Measurements from ENCODE around the gene NET1. TPM values are rescaled to one million over a fixed set of nuclear protein-coding genes. Genes with fewer than 3 reads are reported as not detected.
"Not testable (repeated sequence)": the region's sequence is repeated elsewhere in the genome, so short reads cannot be mapped to it uniquely, and the experiment has no call there.

NET1 gene
- total RNA-seq, 1 donor from 2014 or later = 16.5 TPM

DNA sequence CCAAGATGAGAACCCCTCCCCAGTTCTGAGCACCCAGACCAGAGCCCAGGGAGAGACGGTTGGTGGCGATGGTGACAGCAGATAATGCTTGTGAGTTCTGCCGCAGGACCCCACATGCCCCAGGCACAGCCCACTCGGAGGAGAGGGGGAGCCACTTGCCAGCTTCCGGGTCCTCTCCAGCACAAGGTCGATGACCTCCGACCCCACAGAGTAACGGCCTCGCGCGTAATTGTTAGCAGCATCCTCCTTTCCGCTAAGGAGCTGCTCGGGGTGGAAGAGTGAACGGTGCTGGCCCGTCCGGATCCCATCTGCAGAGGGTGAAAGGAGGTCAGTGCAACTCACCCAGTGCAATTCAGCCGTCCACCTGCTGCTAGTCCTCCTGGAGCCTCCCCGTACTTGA lies 17.2 kb upstream of the NET1 start:
- no peak for DNase-seq
- intact Hi-C loops (cut with micrococcal nuclease) = no loop called here
- no peak for ATAC-seq

DNA sequence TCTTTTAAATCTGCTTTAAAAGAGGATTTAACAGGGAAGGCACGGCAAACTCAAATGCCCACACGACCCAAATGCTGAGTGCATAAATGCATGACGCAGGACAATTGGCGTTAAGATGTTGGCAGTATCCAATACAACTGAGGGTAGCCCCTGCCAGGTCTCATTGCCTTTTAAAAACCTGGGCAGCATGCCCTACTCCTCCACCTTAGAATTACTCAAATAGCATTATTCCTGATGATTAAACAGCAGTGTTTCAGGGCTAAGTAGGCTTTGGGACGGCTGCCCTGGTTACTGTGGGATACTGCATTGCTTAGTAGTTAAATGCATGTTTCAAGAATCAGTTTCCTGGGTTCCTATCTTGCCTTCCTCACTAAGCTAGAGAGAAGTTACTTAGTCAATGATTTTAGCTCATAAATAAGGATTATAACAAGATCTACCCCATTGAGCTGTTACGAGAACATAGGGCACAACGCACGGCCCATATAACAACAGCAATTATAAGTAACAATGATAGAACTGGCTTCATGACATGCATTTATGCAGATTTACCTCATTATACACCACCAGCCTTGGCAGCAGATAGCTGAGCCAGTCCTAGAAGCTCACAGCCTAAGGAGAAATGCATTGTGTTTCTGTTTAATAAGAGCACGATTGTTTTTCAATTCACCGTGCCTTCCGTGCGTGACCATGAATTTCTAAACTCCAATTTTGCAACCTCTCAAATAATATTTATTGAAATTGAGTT lies 15.6 kb upstream of the NET1 start:
- intact Hi-C loops (cut with micrococcal nuclease) = no loop called here
- ATAC-seq (no peak), DNase-seq (no peak)

DNA sequence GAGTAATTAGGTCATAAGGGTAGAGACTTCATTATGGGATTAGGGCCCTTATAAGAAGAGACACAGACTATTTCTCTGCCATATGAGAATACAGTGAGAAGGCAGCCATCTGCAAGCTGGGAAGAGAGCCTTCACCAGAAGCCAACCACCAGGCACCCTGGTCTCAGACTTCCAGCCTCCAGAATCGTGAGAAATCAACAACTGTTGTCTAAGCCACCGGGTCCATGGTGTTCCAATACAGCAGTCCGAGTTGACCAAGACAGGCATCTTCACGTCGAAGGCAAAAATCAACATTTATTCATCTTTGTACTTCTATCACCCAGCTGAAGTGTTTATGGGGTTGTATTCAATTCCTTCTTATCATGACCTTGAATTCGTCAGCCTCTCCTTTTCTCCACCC lies 13.0 kb upstream of the NET1 start:
- intact Hi-C loops (cut with micrococcal nuclease) = no loop called here
- no peak for ATAC-seq
- DNase-seq = no peak

DNA sequence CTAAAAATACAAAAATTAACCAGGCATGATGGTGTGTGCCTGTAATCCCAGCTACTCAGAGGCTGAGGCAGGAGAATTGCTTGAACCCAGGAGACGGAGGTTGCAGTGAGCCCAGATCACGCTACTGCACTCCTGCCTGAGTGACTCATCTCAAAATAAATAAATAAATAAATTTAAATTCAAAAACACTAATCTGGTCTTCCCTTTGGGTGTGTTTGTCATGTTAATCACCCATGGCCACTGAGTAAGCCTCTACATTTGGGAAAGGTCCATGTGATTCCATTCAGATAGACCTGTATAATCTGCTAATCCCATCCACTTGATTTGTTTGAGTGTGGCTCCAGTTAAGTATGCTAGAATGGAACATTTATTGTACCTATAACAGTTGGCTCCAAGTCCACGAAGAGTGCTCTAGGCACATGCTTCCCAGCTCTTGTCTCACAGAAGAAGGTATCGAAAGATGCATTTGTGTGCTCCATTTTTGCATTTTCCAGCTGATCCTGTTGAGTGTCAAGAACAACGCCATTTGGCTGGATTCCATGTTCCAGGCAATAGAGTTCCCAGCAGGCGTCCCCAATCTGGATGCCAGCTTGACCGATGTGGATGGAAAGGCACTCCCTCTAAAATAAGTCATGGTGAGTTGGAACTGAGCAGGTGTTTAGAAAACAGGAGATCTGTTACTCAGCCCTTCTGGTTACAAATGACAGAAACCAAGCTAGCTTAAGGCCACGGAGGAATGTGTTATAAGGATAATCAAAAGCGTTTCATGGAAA lies 11.7 kb upstream of the NET1 start:
- DNase-seq = no peak
- intact Hi-C loops (cut with micrococcal nuclease) = no loop called here
- ATAC-seq = no peak

DNA sequence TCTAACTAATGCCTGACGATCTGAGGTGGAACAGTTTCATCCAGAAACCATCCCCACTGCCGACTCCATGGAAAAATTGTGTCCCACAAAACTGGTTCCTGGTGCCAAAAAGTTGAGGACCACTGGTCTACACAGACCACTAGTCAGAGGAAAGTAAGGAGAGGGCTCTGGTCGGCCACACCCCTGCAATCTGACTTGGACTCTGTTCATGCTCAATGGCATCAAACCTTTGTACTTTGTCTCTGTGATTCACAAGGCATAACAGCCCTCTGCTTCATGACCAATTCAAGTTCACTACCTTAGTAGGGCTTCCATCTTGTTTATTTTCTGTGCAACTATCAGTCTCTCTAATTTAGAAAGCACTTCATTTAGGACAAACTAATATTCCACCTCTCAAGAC lies 9.6 kb upstream of the NET1 start:
- DNase-seq (no peak), ATAC-seq (no peak)
- intact Hi-C loops (cut with micrococcal nuclease) = no loop called here

DNA sequence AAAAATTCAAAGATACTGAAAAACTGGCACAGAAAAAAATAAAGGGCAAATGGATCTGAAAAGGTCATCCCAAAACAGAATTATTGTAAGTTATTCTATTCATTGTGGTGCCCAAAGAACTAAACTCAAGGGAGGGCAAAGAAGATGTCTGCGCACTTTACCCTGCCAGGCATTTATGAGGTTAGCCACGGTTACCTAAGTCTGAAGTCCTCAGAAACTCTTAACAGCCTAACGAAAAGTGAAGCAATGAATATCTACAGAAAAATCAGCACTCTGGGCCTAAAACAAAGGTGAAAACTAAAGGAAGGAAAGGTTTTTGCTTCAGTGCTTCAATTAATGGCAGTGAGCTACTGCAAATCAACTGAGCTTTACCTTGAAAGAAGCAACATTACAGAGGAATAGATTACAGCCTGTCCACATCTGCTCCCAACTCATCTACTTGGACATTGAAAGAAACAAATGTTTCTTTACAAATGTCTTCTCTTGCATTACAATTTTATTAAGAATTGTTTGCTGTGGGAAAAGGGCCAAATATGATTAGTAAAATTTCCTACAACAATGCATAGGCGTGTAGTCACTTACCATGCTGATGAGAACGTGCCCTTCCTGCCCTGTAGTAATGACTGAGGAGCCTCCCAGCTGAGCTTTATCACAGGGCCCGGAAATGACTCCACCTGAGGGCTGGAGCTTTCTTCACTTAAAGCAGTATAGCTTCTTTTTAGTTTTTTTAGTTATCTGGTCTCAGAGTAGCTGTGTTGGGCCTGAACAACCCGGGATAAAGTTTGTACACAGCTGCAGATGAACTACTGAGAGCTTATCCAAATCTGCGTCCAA lies 7.9 kb upstream of the NET1 start, which contains the start of gene TUBAL3:
Gene TUBAL3, minus strand, starts transcription at position 621 of the 834 bp plus-strand sequence. Its CDS starts 36 bp downstream, at position 585.
- no peak for DNase-seq
- peak; percentile 51 for ATAC-seq
- intact Hi-C loops (cut with micrococcal nuclease) = no loop called here

DNA sequence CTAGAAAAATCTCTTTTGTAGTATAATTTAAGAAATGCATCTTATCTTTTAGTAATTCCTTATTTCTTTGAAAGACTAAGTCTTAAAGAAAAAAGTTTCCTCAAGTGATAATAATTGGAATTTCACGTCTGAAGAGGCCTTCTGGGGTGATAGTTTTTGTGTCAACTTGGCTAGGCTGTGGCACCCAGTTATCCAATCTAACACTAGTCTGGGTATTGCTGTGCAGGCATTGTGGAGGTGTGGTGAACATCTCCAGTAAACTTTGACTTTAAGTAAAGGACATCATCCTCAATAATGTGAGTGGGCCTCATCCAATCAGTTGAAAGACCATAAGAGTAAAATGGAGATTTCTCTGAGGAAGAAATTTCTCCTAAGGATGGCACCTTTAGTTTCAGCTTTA lies 5.4 kb upstream of the NET1 start:
- DNase-seq (no peak), ATAC-seq (no peak)
- intact Hi-C loops (cut with micrococcal nuclease) = no loop called here

DNA sequence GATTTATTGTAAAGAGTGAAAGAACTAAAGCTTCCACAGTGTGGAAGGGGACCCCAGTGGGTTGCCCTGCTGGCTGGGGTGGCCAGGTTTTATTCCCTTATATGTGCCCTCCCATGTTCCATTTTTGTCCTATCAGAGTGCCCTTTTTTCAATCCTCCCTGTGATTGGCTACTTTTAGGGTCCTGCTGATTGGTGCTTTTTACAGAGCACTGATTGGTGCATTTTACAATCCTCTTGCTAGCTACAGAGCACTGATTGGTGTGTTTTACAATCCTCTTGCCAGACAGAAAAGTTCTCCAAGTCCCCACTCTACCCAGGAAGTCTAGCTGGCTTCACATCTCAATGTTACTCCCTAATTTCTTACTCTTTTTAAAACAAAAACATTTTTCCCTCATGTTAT lies 1.6 kb upstream of the NET1 start:
- intact Hi-C loops (cut with micrococcal nuclease); ATAC-seq; DNase-seq: not testable (repeated sequence)

DNA sequence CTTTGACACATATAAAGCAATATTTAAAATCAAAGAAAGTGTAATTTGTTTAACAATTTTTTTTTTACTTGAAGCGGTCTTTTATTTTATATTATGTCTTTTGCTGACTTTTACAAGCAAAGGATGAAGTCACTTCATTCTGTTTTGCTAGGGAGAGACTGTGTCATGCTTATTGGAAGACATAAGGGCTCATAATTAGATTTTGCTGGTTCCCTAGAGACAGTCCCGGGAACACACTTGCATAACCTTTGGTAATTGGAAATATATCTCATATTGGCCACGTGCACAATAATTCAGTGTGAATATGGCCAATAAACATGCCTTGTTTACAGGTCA lies 448 bp upstream of the NET1 start:
- intact Hi-C loops (cut with micrococcal nuclease) = no loop called here
- ATAC-seq (peak; percentile 3), DNase-seq (no peak)

DNA sequence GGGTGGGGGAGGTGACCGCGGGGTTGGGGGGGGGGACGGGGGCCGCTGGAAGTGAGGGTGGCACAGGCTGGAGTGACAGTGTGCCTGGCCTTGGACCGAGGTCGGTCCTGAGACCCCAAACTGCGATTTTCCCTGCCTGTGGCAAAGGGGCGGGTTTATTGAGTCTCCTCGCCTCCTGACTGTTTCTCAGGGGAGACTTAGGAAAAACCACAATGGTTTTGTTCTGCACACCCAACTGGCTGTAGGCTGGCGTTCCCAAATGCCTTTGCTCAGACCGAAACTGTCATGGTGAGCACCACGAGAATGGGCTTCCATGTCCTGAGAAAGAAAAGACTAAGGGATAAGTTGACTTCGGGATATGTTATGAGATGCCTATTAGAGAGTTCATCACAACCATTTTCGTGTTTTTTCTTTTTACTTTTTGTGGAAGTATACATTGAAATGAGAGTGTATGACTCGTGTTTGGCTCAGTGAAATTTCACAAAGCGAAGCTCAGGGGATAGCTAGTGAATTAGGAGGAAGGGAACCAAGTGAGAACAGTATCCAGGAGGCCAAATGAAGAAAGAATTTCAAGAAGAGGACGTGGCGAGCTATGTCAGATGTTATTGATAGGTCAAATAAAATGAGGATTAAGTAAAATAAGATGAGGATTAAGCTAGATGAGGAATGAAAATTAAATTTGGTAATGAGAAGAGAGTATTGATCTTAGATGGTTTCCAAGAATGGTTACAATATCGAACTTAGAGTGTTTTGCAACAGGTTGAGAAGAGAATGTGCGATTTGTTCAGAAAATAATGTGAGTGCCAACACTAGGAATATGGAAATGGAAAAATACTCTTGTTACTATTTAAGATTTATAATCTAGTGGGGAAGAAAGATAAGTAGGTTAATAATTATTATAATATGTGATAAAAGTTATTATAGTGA lies 918 bp downstream of the NET1 start:
- intact Hi-C loops (cut with micrococcal nuclease) = no loop called here
- DNase-seq (peak; percentile 28), ATAC-seq (peak; percentile 29)

DNA sequence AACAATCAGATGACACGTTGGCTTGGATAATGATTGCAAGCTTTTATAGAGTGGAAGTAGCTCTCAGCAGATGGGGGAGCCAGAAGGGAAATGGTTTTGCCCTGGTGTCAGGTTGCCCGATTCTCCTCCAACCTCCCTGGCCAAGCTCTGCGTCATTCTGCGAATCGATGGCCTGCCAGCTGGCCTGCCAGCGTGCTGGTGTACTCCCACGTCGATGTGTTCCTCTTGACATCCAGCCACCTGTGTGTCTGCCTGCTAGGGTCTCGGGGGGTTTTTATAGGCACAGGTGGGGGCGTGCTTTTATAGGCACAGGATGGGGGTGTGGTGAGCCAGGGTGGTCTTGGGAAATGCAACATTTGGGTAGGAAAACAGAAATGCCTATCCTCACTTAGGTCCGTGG lies 4.6 kb downstream of the NET1 start:
- intact Hi-C loops (cut with micrococcal nuclease) = no loop called here
- DNase-seq (no peak), ATAC-seq (no peak)

DNA sequence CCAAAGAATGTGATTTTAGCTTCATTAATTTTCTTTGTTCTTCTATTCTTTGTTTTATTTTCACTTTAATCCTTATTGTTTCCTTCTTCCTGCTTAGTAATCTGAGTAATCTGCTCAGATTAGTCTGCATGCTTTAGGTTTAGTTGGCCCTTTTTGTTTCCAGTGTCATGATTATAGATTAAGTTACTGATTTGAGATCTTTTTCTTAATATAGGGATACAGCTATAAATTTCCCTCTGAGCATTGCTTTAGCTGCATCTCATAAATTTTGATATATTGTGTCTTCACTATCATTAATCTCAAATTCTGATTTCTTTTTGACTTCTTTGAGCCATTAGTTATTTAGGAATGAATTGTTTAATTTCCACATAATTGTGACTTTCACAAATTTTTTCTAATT lies 6.2 kb downstream of the NET1 start:
- DNase-seq = no peak
- no peak for ATAC-seq
- intact Hi-C loops (cut with micrococcal nuclease) = no loop called here

DNA sequence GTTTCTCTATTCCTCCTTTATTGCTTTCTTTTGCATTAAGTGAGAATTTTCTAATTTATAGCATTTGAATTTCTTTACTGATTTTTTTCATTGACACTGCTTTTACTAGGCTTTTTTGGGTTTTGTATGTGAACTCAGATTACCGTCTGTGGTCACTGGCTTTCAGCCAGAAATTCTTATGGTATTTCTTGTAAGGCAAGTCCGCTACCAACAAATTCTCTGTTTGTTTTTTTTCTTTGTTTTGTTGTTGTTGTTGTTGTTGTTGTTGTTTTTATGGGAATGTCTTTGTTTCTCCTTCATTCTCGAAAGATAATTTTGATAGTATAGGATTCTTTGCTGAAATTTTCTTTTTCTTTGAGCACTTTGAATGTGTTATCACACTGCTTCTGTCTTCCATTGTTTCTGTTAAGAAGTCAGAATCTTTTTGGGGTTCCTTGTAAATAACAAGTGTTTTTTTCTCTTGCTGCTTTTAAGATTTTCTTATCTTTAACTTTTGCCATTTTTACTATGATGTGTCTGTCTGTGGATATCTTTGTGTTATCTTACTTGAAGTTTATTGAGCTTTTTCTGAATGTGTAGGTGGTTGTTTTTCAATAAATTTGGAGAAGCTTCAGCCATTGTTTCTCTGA lies 7.2 kb downstream of the NET1 start:
- DNase-seq (no peak), ATAC-seq (no peak)
- intact Hi-C loops (cut with micrococcal nuclease) = no loop called here

DNA sequence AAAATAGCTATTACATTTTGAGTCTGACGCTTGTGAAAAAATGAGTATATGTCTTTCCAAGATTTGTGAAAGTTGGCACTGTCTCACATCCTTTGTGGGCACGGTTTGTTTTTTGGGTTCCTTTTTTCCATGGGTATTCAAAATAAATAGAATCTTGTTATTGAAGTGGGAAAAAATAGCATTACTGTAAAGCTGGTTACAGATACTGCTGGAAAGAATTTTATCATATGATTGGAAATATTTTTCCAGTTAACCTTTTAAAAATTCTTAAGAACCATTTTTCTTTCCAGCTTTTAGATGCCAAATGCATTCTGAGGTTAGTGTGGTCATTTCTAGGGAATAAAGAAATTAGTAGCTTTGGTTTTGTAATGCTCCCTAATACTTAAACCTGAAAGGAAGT lies 11.4 kb downstream of the NET1 start:
- DNase-seq (no peak), ATAC-seq (no peak)
- intact Hi-C loops (cut with micrococcal nuclease) = no loop called here

DNA sequence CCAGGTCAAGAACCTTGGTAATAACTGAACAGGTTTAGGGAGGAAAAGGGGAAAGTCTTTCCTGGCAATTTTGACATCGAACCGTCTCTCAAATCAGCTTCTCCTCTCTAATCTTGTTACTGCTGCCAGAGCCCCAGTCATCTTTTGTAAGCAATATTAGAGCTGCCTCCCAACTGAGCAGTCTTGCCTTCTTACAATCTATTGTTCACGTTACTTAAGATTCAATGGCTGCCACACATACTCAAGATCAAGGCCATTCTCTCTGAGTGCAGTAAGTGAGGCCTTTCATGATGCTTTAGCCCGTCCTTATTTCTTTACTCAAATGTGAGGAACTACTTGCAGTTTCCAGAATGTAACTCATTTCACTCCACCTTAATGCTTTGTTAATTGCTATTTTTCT lies 12.4 kb downstream of the NET1 start:
- DNase-seq = no peak
- intact Hi-C loops (cut with micrococcal nuclease) = no loop called here
- no peak for ATAC-seq

DNA sequence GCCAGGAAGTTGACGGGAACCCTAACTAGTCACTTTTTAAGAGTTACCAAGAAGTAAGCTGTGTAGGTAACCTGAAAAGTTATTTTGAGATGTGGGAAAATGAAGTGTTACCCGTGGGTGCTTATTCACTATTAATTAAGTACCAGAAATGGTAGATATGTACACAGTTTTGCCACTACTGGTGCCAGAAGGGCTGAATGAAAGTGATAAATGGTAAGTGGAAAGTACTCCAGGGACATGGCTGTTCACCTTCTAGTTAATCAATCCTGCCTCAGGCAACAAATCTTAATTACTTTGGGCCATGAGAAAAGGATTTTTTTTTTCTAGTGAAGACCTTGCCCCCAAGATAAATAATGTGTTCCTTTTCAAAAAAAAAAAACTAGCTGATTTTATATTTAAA lies 15.8 kb downstream of the NET1 start:
- intact Hi-C loops (cut with micrococcal nuclease) = no loop called here
- no peak for DNase-seq
- ATAC-seq = no peak

DNA sequence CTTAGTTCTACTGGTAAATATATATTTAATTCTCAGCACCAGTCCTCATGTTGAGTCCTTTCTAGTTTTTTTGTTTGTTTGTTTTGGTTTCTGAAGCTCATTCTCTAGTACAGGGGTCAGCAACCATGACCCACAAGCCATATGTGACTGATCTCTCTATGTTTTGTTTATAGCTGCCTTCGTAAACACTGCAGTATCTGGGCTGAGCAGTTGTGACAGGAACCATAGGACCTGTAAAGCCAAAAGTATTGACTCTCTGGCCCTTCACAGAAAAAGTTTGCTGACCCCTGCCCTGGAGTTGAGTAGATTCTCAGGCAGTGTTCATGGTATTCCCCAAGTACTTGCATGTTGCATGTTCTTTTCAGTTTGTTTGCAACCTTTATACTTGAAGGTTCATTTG lies 20.8 kb downstream of the NET1 start:
- intact Hi-C loops (cut with micrococcal nuclease) = no loop called here
- no peak for DNase-seq
- ATAC-seq = no peak

DNA sequence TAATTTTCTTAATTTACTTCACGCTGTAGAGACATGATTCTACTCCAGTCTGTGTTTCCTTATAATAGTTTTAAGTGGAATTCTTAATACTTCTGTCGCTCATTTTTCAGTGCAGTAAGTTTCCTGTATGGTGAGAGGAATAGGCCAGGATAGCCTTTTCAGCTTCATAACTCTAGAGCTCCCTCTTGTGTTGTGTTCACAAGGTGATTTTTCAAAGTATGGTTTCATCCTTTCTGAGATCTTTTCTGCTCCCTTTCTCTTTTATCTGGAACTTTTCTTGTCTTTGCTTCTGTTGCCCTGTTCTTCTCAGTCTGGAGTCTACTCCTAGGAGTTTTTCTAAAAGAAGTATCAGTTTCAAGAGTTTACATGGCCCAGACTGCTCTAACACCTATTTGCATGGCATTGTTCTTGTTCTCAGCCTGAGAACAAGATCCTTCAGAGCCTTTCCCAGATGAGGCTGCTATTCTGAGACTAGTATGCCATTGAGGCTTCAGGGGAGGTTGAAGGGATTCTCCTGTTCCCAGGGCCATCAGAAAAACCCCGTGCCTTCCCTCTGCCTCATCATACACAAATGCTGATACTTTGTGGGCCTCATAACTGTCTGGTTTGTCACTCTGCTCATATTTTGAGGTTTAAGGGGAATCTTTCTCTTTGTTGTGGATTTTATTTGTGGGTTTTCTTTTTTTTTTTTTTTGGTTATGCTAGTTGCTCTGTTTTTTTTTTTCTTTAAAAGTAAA lies 21.8 kb downstream of the NET1 start:
- intact Hi-C loops (cut with micrococcal nuclease) = no loop called here
- ATAC-seq = peak; percentile 60
- DNase-seq = no peak
